ENCODE data around the gene GMPR.
A peak's percentile ranks its signal among the peaks of the same experiment; 100 is the strongest.
"Not testable (repeated sequence)": the region's sequence is repeated elsewhere in the genome, so short reads cannot be mapped to it uniquely, and the experiment has no call there.

Gene GMPR

DNA sequence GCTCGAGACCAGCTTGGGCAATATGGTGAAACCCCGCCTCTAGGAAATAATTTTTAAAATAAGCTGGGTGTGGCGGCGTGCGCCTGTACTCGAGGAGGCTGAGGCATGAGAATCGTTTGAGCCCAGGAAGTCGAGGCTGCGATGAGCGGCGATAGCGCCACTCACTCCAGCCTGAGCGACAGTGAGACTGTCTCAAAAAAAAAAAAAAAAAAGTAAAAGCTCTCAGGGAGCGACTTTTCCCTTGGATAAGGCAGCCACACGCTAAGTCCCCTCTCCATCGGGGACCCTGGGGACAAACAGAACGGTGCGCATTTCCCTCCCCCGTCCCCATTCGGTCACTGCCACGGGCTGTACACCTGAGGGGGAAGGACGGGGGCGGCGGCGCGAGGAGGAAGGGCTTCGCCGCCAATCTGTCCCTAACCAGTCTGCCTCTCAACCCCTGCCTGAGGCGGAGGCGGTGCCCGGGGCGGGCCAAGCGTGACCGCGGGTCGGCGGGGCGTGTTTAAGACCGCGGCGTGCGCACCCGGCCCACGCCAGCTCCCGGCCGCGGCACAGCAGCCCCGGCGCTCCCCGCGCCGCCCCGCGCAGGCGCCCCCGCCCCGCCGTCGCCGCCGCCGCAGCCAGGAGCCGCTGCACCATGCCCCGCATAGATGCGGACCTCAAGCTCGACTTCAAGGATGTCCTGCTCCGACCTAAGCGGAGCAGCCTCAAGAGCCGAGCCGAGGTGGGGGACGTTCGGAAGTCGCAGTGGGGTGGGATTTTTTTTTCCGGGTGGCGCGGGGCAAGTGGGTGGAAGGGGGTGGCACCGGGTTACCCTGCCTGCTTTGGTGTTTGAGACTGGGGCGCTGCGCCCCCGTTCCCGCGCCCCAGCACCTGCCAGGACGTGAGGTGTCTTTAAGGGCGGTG lies at the start of gene GMPR:
Gene GMPR (plus strand): TSS at position 531 of the 906 bp plus-strand sequence. CDS start 107 bp downstream, at position 638.
- peak; percentile 17 for DNase-seq

GRCh38 chr6:16190214-16190613 lies 48.2 kb upstream of the GMPR start:
- no peak for DNase-seq

GRCh38 chr6:16196260-16196983 lies 42.0 kb upstream of the GMPR start:
- DNase-seq: no peak

GRCh38 chr6:16196984-16197546 lies 41.3 kb upstream of the GMPR start:
- DNase-seq: no peak

DNA sequence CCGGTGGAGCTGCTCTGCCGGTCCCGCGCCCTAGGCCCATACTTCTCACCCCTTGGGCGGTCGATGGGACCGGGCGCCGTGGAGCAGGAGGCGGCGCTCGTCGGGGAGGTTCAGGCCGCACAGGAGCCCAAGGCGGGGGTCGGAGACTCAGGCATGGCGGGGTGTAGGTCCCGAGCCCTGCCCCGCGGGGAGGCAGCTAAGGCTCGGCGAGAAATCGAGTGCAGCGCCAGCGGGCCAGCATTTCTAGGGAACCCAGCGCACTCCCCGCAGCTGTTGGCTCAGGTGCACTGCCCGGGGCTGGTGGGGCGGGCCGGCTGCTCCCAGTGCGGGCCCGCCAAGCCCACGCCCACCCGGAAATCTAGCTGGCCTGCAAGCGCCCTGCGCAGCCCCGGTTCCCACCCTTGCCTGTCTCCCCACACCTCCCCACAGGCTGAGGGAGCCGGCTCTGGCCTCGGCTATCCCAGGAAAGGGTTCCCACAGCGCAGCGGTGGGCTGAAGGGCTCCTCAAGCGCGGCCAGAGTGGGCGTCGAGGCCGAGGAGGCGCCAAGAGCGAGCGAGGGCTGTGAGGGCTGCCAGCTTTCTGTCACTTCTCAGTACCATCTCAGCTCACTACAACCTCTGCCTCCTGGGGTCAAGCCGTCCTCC lies 40.2 kb upstream of the GMPR start:
- no peak for DNase-seq

GRCh38 chr6:16199804-16200203 lies 38.6 kb upstream of the GMPR start:
- no peak for DNase-seq

DNA sequence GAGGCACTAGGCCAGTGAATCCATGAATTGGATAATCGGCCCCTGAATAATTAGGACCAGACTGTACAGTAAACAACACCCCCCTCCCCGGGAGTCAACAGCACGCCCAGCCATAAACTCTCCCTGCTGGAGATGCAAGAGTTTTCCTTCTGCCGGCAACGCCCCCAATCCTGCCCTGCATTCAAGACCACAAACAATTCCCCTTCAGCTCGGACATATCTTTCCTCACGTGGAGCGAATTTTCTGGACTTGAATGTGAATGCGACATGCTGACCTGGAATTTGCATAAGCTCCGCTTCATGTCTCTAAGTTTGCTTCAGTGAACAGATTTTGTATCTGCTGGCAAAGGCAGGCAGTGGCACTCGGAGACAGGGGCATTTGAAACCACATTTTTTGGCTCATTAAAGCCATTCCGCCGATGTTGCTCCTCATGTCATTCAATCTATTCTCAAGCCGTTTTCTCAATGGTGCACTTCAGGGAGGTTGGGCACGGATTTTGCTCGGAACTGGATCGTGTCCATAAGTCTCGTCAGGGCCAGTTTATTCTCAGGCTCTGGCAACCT lies 38.0 kb upstream of the GMPR start:
- DNase-seq: no peak

- DNase-seq: no peak
These were observed 36.7 kb upstream of the GMPR start for GRCh38 chr6:16201706-16202105.

DNA sequence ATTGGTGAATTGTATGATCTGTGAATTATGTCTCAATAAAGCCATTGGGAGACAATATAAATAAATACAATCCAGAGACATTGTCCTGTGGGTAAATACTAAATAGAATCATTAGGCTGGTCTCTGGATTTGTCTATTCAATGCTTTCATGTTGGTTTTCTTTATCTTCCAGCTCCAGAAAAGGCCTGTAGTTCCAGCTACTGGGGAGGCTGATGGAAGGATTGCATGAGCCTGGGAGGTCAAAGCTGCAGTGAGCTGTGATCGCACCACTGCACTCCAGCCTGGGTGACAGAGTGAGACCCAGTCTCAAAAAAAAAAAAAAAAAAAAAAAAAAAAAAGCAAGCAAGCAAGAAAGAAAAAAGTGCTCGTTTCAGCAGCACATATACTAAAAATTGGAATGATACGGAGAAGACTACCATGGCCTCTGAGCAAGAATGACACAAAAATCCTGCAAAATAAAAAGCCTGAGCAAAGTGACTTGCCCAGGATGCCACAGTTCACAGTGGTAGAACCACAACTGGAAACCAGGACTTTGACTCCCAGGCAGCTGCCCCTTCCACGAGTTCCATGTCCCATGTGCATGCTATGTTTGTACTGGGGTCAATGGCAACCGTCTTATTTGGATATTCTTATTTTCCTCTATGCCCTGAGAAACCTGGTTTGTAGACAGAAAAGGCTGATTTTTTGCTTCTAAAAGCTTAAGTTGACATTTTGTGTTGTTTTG lies 33.6 kb upstream of the GMPR start:
- no peak for DNase-seq

GRCh38 chr6:16205377-16206144 lies 32.8 kb upstream of the GMPR start:
- peak; percentile 71 for DNase-seq

DNA sequence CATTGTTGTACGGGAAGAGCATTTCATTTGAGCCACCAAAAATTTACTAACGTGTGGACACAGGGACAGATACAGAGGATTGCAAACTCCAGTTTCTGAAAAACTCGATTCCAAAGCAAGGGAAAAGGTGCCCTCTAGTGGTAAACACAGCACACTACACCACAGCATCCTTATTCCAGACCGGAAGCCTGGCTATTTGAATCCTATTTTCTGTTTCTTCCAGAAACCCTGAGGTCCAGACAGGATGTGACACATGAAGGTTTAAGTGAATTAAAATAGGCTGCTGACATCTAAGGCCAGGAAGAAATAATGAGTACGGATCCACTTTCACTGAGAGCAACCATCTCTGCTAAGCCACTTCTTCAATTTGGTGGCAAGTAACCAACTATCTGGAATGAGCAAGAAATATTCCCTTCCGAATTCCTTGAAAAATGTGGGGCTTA lies 31.8 kb upstream of the GMPR start:
- peak; percentile 70 for DNase-seq

- no peak for DNase-seq
These were observed 29.4 kb upstream of the GMPR start for GRCh38 chr6:16208989-16209388.

GRCh38 chr6:16209539-16209938 lies 28.8 kb upstream of the GMPR start:
- DNase-seq: no peak

- no peak for DNase-seq
These were observed 26.1 kb upstream of the GMPR start for GRCh38 chr6:16212276-16212675.

- no peak for DNase-seq
These were observed 21.8 kb upstream of the GMPR start for GRCh38 chr6:16216501-16217155.

GRCh38 chr6:16217156-16217721 lies 21.1 kb upstream of the GMPR start:
- DNase-seq: no peak

DNA sequence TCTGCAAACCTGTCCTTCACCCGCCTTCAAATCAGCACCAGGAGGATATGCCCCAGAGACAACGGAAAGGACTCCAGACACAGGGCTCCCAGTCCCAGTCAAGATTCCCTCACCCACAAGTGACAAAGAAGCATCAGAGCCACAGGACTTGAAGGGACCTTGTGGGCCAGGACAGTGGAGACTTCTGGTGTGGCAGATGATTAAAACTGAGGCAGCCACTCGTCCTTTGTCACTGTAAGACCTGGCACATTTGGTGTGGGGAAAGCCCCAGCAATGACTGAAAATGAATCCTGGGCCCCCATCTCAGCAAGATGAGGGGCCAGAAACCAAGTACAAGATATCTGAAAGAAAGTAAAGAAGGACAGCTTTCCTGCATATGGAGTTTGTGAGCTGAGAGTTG lies 15.6 kb upstream of the GMPR start:
- DNase-seq: no peak

DNA sequence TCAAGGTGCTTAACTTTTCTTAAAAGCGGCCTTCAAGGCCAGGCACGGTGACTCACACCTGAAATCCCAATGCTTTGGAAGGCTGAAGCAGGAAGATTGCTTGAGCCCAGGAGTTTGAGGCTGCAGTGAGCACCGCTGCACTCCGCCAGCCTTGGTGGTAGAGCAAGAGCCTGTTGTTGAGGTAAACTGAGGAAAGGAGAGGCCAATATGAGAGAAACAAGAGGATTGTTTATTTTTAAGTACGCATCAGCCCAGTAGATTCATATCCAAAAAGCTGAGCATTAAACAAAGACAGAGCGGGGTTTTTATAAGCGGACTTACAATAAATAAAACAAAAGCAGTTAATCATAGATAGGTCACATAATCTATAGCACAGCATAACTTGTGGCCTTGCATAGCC lies 15.0 kb upstream of the GMPR start:
- no peak for DNase-seq

- DNase-seq: no peak
These were observed 14.0 kb upstream of the GMPR start for GRCh38 chr6:16224409-16224808.

GRCh38 chr6:16225062-16225731 lies 13.2 kb upstream of the GMPR start:
- DNase-seq: not testable (repeated sequence)

Measured in DMS 273 treated with DMSO at 0.1 percent for 48 hours (cell line).